HG02870 (cell line): ENCODE measurements around the gene ZBED2.
"Not testable (repeated sequence)": the region's sequence is repeated elsewhere in the genome, so short reads cannot be mapped to it uniquely, and the experiment has no call there.

Source experiments
- ATAC-seq: cut with Tn5 transposase; IDR thresholded peaks from one replicate; pipeline ENCODE4 v1.9.1; 2021; ENCODE audit warnings: mild to moderate bottlenecking, moderate library complexity; ENCODE audit not compliant: unreplicated experiment

ZBED2 gene

DNA sequence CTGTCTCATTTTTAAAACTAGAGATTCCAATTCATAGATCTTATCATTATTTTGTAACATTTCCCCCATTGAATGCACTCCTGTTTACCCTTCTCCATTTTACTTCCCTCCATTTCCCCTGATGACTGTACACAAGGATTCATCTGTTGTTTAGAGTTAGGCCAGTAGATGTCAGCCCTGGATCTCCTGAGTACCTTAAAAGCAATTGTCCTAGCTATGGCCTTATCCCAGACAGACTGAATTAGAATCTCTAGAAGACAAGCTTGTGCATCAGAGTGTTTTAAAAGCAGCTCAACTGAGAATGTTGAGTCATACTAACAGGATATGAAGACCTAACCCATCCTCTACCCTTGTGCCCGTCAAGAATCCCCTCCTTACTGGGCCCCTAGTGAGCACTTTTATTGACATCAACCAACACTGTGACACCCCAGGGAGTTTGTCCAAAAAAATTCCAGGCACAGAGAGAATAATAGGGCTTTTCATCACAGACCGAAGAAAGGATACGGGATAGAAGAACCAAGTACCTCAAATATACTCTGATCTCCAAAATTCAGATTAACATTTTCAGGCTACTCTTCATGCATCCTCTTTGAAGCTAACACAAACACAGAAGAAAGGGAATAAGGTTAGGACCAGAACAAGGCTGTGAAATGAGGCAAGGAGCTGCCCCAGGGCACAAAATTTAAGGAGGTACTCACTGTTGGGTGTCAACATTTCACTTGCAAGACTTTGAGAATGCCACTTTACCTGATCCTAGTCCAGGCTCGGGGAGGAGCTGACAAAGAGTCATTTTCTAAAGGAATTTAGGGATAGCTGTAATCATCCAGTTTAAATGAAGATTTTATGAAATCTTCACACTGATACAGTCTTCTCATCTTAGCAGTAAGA lies 17.1 kb downstream of the ZBED2 start:
- ATAC-seq = peak; percentile 94

DNA sequence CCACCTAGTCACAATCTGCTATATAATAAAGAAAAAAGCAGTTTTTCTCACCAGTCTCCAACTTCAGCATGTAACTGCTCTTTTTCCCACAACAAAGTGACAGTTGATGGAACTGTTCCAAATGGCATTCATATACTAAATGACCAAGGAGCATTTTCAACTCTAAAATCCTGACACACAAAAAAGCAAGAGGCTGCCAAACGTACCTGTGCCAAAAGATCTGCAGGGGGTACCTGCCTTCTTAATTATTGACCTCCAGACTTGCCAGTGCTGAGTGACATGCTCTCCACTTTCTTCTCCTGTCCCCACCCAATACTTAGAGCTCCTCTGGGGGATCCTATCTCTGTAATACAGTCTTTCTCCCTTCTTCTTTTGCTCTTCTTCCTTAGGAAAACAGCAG lies 18.0 kb downstream of the ZBED2 start:
- no peak for ATAC-seq

DNA sequence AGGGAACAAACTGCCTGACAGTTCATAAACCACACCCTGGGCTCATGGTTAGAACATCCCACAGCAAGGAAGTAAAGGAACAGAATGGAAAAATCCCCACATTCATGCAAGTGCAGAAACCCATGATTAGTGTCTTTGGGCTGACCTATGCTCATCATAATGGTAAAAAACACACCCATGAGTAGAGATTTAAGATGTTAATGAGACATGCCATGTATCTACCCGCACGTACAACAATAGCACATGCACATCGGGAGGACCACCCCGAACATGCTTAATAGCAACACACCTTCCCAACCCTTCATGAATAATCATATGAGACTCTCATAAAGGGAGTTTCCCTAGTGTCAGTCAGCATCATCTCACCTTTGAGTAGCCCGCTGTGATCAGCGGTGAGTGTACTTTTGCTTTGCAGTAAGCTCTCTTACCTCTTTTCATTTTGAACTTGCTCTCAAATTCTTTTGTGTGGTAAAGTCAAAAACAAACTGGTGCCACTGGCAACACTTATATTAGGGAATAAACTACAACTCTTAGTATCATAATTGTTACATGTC lies 23.2 kb downstream of the ZBED2 start:
- no peak for ATAC-seq

DNA sequence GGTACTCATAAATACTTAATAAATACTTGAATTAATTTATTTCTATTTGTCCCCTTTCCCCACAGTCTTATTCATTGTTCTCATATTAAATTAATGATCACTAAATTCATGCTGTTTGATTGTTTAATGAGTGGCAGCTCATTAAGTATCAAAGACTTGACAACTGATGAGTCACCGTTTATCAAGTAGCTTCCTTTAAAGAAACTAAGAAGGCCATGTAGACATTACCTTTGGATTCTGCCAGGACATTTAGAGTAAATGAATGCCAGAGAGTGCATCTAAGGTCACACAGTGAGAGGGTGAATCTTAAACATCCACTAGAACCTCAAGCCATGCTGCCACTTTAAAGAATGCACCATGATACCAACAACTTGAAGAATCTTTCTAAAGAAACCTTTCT lies 23.9 kb downstream of the ZBED2 start:
- no peak for ATAC-seq

DNA sequence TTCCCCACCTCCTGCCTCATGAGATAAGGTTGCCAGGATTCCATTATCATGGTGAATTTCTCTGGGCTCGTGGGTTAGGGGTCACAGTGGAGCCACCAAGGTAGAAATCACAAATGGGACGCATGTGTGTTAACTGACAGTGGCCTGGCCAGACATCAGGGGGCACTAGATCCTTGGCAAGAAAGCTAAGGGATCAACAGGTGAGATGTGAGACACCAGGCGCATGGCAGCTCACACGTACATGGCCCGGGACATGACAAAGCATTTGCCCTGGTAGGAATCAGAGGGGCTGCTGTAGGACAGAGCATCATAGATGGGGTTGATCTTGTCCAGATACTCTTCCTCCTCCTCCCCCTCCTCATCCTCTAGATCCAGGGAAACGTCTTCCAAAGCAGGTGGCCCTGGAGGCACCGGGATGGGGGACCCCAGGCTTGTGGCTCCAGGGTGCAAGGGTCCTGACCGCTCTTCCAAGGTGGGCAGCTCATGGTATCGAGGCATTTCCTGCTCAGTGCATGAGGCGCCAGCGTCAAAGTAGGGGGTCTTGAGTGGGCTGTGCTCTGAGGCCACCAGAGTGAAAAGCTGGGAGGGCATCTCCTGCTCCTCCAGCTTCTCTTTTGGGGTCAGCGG lies 24.6 kb downstream of the ZBED2 start:
- no peak for ATAC-seq

DNA sequence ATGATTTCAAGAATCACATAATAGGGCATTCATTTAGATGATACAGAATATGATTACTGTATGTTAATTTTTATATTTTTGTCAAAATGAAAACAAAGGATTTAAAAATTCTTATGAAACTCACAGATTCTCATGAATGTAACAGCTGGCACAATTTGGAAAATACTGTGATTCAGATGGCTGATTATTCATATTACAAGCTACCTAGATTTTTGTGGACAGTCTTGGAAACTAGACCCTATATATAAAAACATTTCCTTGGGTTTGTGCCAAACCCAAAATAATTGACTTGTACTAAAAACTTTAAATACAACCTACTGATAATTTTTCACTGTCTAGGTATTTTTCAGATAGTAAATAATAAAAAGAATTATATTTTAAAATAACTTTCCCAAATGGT lies 26.2 kb downstream of the ZBED2 start:
- ATAC-seq = no peak

DNA sequence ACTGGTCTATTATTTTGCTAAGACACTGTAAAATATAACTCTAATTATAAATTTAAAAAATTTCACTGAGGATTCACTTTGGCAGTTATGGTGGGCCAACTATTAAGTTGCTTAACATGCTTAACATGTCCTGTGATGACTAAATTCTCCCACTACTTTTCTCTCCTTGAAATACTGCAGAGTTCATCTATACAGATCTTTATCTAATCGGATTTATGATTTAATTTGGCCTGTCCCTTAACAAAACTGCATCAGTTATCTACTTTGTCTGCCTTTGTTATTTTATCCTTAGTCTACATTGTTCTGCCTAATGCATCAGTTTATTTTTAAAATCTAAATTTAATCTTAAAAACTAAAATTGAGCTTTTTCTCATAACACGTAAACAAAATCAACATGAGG lies 26.8 kb downstream of the ZBED2 start:
- ATAC-seq = no peak

DNA sequence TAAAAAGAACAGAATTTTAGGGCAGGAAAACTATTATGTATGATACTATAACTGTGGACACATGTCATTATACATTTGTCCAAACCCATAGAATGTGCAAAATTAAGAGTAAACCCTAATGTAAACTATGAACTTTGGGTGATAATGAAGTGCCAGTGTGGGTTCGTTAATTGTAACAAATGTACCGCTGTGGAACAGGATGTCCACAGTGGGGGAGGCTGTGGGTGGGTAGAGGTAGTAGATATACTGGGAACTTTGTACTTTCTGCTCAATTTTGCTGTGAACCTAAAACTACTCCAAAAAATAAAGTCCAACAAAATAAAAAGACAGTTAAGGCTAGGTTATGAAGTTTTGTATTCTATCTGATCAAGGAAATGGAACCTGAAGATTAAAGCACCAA lies 28.3 kb downstream of the ZBED2 start:
- no peak for ATAC-seq

DNA sequence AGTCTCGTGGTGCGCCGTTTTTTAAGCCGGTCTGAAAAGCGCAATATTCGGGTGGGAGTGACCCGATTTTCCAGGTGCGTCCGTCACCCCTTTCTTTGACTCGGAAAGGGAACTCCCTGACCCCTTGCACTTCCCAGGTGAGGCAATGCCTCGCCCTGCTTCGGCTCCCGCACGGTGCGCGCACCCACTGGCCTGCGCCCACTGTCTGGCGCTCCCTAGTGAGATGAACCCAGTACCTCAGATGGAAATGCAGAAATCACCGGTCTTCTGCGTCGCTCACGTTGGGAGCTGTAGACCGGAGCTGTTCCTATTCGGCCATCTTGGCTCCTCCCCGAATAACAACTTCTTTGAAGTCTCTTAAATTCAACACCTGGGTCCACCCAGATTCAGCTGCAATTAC lies 33.2 kb downstream of the ZBED2 start:
- ATAC-seq = not testable (repeated sequence)

DNA sequence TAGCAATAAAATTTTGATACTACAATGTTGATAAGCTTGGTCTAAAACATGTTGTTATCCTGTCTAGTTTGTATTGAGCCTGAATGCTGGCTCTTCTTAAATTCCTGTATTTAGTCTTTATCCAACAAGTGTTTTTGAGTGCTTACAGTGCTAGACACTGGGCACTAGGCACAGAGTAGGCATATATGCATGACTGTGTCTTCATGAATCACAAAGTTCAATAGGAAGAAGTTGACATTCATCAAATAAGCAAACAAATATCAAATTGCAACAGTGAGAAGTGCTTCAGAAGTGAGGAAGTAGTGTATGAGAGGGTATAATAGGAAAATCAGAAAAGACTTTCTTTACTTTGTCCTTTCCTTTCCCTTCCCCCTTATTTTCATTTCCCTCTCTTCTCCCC lies 46.4 kb downstream of the ZBED2 start:
- no peak for ATAC-seq

DNA sequence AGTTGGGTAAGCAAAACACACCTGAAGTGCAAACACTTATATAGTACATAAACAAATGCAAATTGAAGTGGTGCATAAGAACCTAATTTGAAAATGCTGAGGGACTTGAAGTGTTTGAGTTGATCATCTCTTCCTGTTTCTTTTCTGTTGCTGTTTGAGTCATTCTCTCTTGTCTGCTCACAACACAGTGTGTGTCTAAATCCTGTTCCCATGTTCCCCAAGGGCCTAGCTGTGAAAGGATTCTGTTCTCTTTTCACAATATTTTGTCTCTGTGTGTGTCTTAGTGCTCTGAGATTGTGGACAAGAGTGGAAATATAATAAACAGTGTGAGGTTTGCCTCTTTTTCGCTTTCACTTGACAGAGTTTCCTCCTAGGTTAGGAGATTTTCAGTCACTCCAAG lies 47.1 kb downstream of the ZBED2 start:
- peak; percentile 76 for ATAC-seq

DNA sequence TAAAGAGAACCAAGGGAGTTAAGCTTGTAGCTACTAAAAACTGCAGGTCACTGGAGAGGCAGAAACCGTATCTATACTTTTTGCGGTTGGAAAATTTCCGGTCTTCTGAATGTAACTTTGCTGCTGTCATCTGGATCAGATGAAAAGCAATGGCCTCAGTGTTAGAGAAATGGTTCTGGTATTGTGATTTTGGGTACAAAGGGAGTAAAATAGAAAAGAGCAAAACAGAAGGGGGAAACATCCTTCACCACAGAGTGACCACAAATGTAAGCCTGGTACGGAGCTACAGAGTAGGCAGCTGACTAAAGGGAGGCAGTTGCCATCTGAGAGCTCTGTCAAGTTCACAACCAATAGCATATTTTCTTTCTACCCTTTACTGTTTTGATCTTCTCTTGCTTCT lies 47.5 kb downstream of the ZBED2 start:
- ATAC-seq = peak; percentile 70

DNA sequence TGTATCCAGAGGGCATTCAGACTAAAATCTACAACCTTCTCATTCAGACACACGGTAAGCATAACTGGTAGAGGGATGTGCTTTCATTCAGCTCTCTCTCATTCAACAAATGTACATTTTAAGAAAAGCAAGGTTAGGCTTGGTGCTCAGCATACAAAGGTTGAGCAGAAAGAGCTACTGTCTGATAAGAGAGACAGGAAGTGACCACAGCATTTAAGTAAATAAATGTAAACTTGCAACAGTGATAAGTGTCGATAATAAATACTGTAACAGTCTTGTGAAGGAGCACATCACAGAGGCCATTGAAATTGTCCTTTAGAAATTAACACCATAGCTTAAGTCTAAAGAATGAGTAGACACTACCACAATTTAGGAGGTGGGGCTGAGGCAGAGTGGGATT lies 49.8 kb downstream of the ZBED2 start:
- ATAC-seq = no peak
